Limb (tissue), 2 donors: ENCODE measurements around the gene CCNY.

Experiments
- DNase-seq, 2 donors: peaks; one replicate each; pipeline ENCODE4 v3.0.0-alpha.2; 2016; ENCODE audit errors: extremely low spot score in 2 of 2

The CCNY gene

DNA sequence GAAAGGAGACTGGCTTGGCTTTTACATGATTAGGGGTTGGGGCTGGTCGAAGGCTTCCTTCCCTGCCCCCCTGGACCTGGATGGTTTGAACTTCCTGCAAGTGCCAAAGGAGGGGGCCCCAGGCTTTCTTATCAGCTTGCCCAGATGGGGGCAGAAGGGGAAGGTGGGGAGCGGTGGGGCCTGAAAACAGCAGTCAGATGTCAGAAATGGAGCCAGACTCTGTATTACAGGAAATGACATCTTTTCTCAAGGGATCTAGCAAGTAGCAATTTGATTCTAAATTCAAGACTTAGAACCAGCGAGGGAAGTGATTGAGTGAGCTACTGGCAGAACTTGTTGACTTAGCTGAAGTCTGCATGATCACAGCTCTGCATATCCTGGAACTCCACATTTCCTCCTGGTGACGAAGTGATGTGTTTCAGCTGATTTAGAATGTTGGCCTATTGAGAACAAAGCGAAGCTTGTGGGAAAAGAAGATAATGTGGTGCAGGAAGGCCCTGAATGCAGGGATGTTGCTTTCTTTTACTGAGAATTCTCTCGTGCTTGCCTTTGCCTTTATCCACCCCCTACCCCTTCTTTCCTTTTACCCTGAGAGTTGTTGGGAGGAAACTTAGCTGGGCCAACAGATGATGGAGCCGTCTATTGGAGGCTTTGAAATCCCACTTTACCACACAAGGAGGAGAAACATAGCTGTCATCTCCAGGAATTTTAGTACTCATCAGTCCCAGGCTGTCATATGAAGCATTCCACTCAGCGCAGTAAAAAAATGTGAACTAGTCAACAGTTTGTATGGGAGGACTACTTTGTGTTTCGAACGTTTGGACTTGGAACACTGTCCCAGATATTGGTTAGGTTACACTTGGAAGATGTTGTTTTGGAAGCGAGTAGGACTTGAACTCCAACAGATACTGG, 43.2 kb downstream of the CCNY start:
- DNase-seq: peak in 1 of 2 donors; percentile 39

DNA sequence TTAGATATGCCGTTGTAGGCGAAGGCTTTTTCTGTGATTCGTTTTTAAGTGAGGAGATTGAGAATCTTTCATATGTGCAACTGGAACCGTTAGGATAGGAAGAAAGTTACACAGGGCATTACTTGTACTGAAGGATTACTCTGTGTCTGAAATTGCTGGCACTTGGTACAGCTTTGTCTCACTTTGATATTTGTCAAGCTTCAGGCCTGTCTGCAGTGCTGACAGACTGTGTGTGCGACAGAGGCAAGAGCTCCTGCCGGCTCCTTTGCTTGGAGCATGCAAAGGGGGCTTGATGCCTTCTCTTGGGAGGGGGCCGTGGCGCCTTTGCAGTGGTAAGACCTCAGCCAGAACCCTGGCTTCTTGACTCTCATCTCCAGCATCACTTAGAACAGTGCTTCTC, 45.8 kb downstream of the CCNY start:
- DNase-seq: no peak

GRCh38 chr10:35384265-35384868, 48.1 kb downstream of the CCNY start:
- no peak for DNase-seq

DNA sequence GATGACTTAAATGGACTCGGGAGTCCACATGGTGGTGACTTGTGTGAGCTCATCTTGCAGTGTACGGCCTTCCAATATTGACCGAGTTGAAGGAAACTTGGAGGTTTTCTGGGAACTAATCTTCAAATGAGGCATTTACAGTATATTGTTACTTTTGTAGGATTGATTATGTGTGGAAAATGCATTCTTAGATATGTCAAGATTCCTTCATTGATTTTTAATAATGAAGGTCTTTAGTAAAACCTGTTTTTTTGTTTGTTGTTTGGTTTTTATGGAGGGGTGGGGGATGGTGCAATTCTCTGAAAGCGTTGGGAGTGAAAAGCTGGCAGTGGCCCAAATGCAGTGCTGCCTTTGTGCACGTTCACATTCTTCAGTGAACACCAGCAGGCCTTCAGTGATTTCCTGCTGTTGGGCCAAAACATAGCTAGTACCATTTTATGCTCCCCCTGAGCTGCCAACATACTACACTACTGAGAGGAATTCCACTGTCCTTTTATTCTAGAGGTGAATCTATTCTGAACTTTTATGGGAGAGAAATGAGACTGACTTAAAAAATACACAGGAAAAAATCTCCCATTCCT, 50.4 kb downstream of the CCNY start:
- no peak for DNase-seq

DNA sequence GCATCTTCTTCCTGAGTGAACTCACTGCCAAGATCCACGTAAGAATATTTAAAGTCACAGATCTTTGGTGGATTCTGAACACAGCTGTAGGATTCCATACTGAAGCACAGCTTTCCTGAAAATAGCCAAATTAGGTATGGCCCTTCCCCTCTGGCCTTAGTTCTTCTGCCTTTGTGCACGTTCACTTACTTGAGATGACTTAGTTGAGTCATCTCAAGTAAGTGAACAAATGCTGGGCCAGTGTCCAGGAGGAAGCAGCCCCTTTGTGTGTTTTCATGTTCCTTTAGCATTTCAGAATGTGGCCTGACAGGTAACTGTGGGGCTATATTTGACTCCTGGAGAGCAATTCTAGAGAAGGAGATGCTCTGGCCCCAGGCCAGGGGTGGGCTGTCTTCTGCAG, 51.5 kb downstream of the CCNY start:
- no peak for DNase-seq

DNA sequence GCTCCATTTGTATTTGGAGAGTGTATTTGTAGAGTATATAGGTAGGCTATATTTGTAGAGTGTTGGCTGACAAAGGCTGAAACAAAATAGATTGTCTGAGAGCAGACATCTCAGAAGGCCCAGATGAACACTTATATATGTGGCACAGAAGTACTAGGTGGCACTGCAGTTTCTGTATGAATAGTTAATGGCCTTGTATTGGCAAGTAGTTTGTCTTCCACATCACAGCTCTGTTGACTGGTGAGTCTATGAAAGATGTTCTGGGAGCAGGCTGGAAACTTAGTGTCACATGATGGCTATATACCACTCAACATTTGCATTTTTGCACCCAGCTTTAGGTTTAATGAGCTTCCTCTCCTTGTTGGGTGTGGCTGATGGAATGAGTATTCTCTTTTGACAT, 51.9 kb downstream of the CCNY start:
- DNase-seq: no peak

GRCh38 chr10:35388682-35389081, 52.4 kb downstream of the CCNY start:
- no peak for DNase-seq

GRCh38 chr10:35390161-35390840, 54.0 kb downstream of the CCNY start:
- no peak for DNase-seq

DNA sequence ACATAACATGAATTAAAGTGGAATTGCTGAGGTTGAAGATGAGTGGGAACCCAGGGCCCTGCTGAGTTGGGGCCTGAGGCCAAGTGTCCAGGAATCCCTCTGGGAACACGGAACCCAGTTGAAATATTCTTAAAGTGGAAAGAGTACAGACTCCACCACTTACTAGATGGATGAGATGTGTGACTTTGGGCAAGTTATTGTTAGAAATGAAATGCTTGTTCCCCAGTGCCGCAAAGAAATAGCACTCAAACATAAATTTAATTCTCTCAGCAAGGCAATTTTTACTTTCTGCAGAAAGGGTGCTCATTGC, 54.5 kb downstream of the CCNY start:
- DNase-seq: no peak

DNA sequence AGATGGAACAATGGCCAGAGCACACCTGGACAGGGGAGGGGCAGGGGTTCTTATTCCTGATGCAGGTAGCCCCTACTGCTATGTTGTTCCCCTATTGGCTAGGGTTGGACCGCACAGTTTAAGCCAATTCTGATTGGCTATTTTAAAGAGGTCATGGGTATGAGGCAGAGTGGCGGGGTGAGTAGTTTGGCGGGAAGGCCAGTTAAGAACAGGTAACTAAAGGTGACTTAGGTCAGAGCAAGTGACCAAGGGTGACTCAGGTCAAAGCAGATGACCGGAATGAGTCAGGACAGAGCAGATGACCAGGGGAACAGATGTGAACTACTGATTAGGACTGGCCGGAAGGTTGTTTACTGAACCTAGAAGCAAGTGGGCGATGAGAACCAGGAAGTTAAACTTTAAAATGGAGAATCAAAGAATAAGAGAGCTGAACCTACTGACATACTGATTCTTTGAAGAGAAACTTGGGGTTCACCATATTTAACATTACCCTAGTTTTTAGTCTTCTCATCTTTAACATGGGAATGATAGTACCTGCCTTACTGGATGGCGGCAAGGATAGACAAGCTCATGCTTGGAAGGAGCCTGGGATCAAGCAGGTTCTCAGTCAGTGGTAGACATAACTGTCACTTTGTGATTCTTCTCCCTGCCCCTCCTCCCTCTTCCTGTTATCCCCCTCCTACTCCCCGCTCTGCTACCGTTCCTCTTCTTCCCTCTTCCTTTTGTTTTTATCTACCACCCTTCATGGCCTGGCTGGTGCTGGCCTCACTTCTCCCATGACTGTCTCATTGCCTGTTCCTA, 55.0 kb downstream of the CCNY start:
- no peak for DNase-seq

DNA sequence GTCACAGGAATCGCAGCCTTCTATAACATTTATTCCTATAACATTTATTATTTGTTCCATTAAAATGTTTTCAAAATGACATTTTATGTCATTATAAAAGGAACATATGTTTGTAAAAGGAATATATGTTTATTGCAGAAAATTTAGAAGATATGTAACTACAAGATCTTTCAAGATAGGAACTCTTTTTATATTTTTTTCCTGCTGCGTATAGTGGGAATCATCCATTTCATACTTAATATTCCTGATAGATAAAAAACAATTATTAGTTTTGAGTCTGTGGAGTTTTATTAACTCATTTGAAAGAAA, 55.6 kb downstream of the CCNY start:
- no peak for DNase-seq

GRCh38 chr10:35392482-35393228, 56.3 kb downstream of the CCNY start:
- DNase-seq: no peak

- no peak for DNase-seq
Observed at GRCh38 chr10:35394411-35394851, 58.1 kb downstream of the CCNY start.

GRCh38 chr10:35394934-35395333, 58.6 kb downstream of the CCNY start:
- no peak for DNase-seq

GRCh38 chr10:35396560-35397434, 60.5 kb downstream of the CCNY start:
- no peak for DNase-seq

DNA sequence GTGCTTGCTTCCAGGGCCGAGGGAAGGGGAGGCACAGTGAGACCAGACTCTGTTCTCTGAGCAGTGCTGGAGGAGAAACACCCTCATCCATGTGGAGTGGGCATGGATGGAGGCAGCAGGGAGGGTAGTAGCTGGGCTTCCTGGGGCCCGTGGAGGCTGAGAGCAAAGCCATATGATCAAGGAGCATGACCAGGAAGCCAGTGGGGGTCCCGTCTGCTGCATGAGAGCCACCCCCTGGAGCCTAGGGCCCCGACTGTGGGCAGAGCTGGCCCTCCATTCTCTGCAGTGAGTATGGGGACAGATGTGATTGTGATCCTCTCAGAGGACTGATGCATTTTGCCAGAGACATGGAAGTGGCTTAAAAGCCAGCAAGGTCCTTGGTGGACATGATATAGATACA, 61.6 kb downstream of the CCNY start:
- no peak for DNase-seq

- no peak for DNase-seq
Observed at GRCh38 chr10:35398355-35398754, 62.0 kb downstream of the CCNY start.

DNA sequence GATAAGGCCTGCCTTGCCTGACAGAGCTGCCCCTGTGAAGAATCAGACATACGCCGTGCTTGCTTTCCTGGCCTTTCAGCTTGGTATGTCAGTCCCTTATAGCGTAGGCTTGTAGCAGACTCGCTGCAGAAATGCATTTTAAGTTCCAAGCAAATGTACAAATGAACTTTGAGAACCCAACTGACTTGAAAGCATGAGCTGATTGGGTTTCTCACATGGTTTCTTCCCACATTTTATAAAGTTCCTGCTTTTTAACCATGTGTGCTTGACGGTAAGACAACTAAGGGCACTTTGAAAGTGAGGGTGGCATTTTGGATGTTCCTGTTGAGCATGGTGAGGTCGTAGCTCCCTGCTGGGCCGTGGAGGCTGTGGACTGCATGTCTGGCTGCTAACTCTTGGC, 62.6 kb downstream of the CCNY start:
- no peak for DNase-seq

GRCh38 chr10:35399414-35400009, 63.2 kb downstream of the CCNY start:
- DNase-seq: no peak
